WTC11 (cell line): ENCODE measurements around the gene PDE4A. TPM values are rescaled to one million over a fixed set of nuclear protein-coding genes. Genes with fewer than 3 reads are reported as not detected.
"Not testable (repeated sequence)": the region's sequence is repeated elsewhere in the genome, so short reads cannot be mapped to it uniquely, and the experiment has no call there.

Experiments
- ATAC-seq: fragments of 200-7000 bp; cut with Tn5 transposase; 2 replicates; pipeline ENCODE4 v1.10.0; 2021; ENCODE audit warnings: mild to moderate bottlenecking, moderate library complexity
- CTCF ChIA-PET: fragments of 300-600 bp; sonication (Branson Sonifier 250); formaldehyde crosslinking; loops from one replicate; lab custom pipeline; 2021; ENCODE audit warnings: antibody characterized with exemption; lab: Charles Lee
- POLR2A ChIA-PET: fragments of 350-600 bp; sonication (Branson Sonifier 250); formaldehyde crosslinking; loops from one replicate; lab custom pipeline; 2021; ENCODE audit warnings: antibody characterized with exemption; lab: Charles Lee
- DNase-seq: peaks from one replicate; pipeline ENCODE4 v3.0.0; 2021; ENCODE audit warnings: low spot score
- H3K27ac Mint-ChIP-seq: 2 replicates; pipeline ENCODE4 v1.8.0; 2021; ENCODE audit warnings: mixed read lengths
- H3K27me3 Mint-ChIP-seq: 2 replicates; pipeline ENCODE4 v1.8.0; 2021; ENCODE audit warnings: low read depth, mild to moderate bottlenecking, moderate library complexity, mixed read lengths
- H3K36me3 Mint-ChIP-seq: 2 replicates; pipeline ENCODE4 v1.8.0; 2021; ENCODE audit warnings: mixed read lengths
- H3K4me1 Mint-ChIP-seq: 2 replicates; pipeline ENCODE4 v1.8.0; 2022; ENCODE audit warnings: mixed read lengths
- H3K4me3 Mint-ChIP-seq: 2 replicates; pipeline ENCODE4 v1.8.0; 2021; ENCODE audit warnings: mild to moderate bottlenecking, moderate library complexity, mixed read lengths
- H3K9me3 Mint-ChIP-seq: 2 replicates; pipeline ENCODE4 v1.8.0; 2021; ENCODE audit warnings: mixed read lengths
- AR ChIP-seq: fragments of 250-450 bp; sonication (Bioruptor Pico); IDR thresholded peaks from 2 replicates; pipeline ENCODE4 v1.9.0; 2021; ENCODE audit warnings: mild to moderate bottlenecking
- ATF1 ChIP-seq: sonication (generic); formaldehyde crosslinking; IDR thresholded peaks from 2 replicates; pipeline ENCODE4 v1.8.1; 2023; ENCODE audit warnings: mild to moderate bottlenecking, moderate library complexity, missing genetic modification reagents
- ATF6 ChIP-seq: sonication (generic); formaldehyde crosslinking; IDR thresholded peaks from 2 replicates; pipeline ENCODE4 v1.8.1; 2023; ENCODE audit warnings: mild to moderate bottlenecking, missing genetic modification reagents
- CDX4 ChIP-seq: fragments of 250-450 bp; sonication (Bioruptor Pico); IDR thresholded peaks from 2 replicates; pipeline ENCODE4 v1.9.0; 2021; ENCODE audit warnings: moderate library complexity, mild to moderate bottlenecking, inconsistent platforms, borderline replicate concordance
- CTCF ChIP-seq: fragments of 200-600 bp; IDR thresholded peaks from 2 replicates; pipeline ENCODE4 v1.8.0; 2022; ENCODE audit warnings: antibody characterized with exemption
- ESRRA ChIP-seq: sonication (generic); formaldehyde crosslinking; IDR thresholded peaks from 2 replicates; pipeline ENCODE4 v1.8.1; 2022; ENCODE audit warnings: mild to moderate bottlenecking, missing genetic modification reagents, borderline replicate concordance
- FOXP4 ChIP-seq: sonication (generic); formaldehyde crosslinking; IDR thresholded peaks from 2 replicates; pipeline ENCODE4 v1.8.0; 2022; ENCODE audit warnings: mild to moderate bottlenecking, missing genetic modification reagents
- MAX ChIP-seq: sonication (generic); formaldehyde crosslinking; IDR thresholded peaks from 2 replicates; pipeline ENCODE4 v1.8.0; 2022; ENCODE audit warnings: mild to moderate bottlenecking, missing genetic modification reagents
- MLX ChIP-seq: sonication (generic); formaldehyde crosslinking; IDR thresholded peaks from 2 replicates; pipeline ENCODE4 v1.8.1; 2023; ENCODE audit warnings: mild to moderate bottlenecking, missing genetic modification reagents, moderate library complexity
- NFATC4 ChIP-seq: fragments of 250-450 bp; sonication (Bioruptor Pico); IDR thresholded peaks from 2 replicates; pipeline ENCODE4 v1.9.0; 2021; ENCODE audit warnings: mild to moderate bottlenecking
- NFYB ChIP-seq: sonication (generic); formaldehyde crosslinking; conservative IDR thresholded peaks from 2 replicates; pipeline ENCODE4 v1.8.0; 2022; ENCODE audit warnings: low read depth, missing genetic modification reagents
- ZNF281 ChIP-seq: sonication (generic); formaldehyde crosslinking; IDR thresholded peaks from 2 replicates; pipeline ENCODE4 v1.8.0; 2023; ENCODE audit warnings: mild to moderate bottlenecking, missing genetic modification reagents
- ZNF512 ChIP-seq: sonication (generic); formaldehyde crosslinking; IDR thresholded peaks from 2 replicates; pipeline ENCODE4 v1.8.1; 2022; ENCODE audit warnings: missing genetic modification reagents, borderline replicate concordance
- ZNF671 ChIP-seq: fragments of 250-450 bp; sonication (Bioruptor Pico); IDR thresholded peaks from 2 replicates; pipeline ENCODE4 v1.8.0; 2021; ENCODE audit warnings: mild to moderate bottlenecking
- total RNA-seq: library from RNA; stranded (reverse); gene quantifications from 3 replicates; pipeline ENCODE4 v1.2.3, GENCODE V29; 2021

PDE4A gene
- total RNA-seq, 1 experiment from 2014 or later: 5.9 TPM

GRCh38 chr19:10372690-10373089 lies 47.6 kb upstream of the PDE4A start (continued):
- no peak for TF ChIP-seq ZNF671 (CRISPR knock-in tag)
- no peak for TF ChIP-seq NFATC4 (CRISPR knock-in tag)
- no peak for TF ChIP-seq MLX (CRISPR knock-in tag)
- no peak for TF ChIP-seq ATF1 (CRISPR knock-in tag)
- no peak for TF ChIP-seq ZNF281 (CRISPR knock-in tag)
- TF ChIP-seq MAX (CRISPR knock-in tag): no peak
- no peak for TF ChIP-seq NFYB (CRISPR knock-in tag)
- TF ChIP-seq ESRRA (CRISPR knock-in tag): no peak

GRCh38 chr19:10374931-10375330 lies 45.4 kb upstream of the PDE4A start:
- H3K4me3 Mint-ChIP-seq: no peak overlapping the region
- H3K9me3 Mint-ChIP-seq: no peaks in the 10 kb centered on the region
- ATAC-seq (no peak), DNase-seq (no peak)
- ChIA-PET POLR2A (interaction anchor here (0.7 kb wide), 1 partner anchor 865 kb away, joined by 3 read pairs; no protein-coding TSS in a partner anchor), CTCF (interaction anchor here (1.1 kb wide), 1 partner anchor 116 kb away, joined by 3 read pairs; no protein-coding TSS in a partner anchor)
- no peaks in the 10 kb centered on the region for H3K27me3 Mint-ChIP-seq
- H3K27ac Mint-ChIP-seq: no peak overlapping the region
- TF ChIP-seq ATF6 (CRISPR knock-in tag) (no peak), CDX4 (CRISPR knock-in tag) (no peak), CTCF (no peak)
- peaks cover 5% of the 10 kb centered on the region for H3K4me1 Mint-ChIP-seq
- peaks cover 14% of the 10 kb centered on the region for H3K36me3 Mint-ChIP-seq

GRCh38 chr19:10377140-10377640 lies 43.1 kb upstream of the PDE4A start:
- H3K36me3 Mint-ChIP-seq: peaks cover 14% of the 10 kb centered on the region
- H3K4me3 Mint-ChIP-seq, H3K27ac Mint-ChIP-seq, DNase-seq, H3K27me3 Mint-ChIP-seq, H3K9me3 Mint-ChIP-seq, H3K4me1 Mint-ChIP-seq, POLR2A ChIA-PET, ATAC-seq: not testable (repeated sequence)
- CTCF ChIA-PET: interaction anchor here (0.6 kb wide), 1 partner anchor 14 kb away, joined by 3 read pairs; no protein-coding TSS in a partner anchor

GRCh38 chr19:10378124-10378523 lies 42.2 kb upstream of the PDE4A start:
- Mint-ChIP-seq H3K36me3 (peaks cover 14% of the 10 kb centered on the region), H3K4me1 (peaks cover 9% of the 10 kb centered on the region), H3K4me3 (no peak overlapping the region), H3K27me3 (no peaks in the 10 kb centered on the region), H3K27ac (no peak overlapping the region), H3K9me3 (no peaks in the 10 kb centered on the region)
- ATAC-seq: no peak
- POLR2A ChIA-PET: no interaction called here
- CTCF ChIA-PET: interaction anchor here (1.3 kb wide), 1 partner anchor 11 kb away, joined by 4 read pairs; no protein-coding TSS in a partner anchor
- DNase-seq: no peak
- TF ChIP-seq ZNF512: no peak
- no peak for TF ChIP-seq AR (CRISPR knock-in tag)
- TF ChIP-seq FOXP4 (CRISPR knock-in tag): no peak
